Central memory CD8-positive, alpha-beta T cell (primary cell): ENCODE results near the gene CLASP1.
"Not testable (repeated sequence)": the region's sequence is repeated elsewhere in the genome, so short reads cannot be mapped to it uniquely, and the experiment has no call there.

ENCODE experiments used
- ATAC-seq: fragments of 150-1000 bp; cut with Tn5 transposase; replicated peaks from 2 replicates; pipeline ENCODE4 v1.10.0; 2022; ENCODE audit warnings: mild to moderate bottlenecking, moderate FRiP score, moderate number of reproducible peaks; ENCODE audit not compliant: poor library complexity, severe bottlenecking; ENCODE audit errors: extremely low read depth
- DNase-seq, 2 donors: peaks; one replicate each; pipeline ENCODE4 v3.0.0; 2021; ENCODE audit warnings: low spot score in 2 of 2
- H3K27ac Mint-ChIP-seq: one replicate; pipeline ENCODE4 v1.8.0; 2022; ENCODE audit warnings: low read depth, mild to moderate bottlenecking, moderate library complexity, mixed read lengths
- H3K27me3 Mint-ChIP-seq: one replicate; pipeline ENCODE4 v1.8.0; 2022; ENCODE audit warnings: mixed read lengths
- H3K36me3 Mint-ChIP-seq: one replicate; pipeline ENCODE4 v1.8.0; 2022; ENCODE audit warnings: mild to moderate bottlenecking, moderate library complexity, mixed read lengths; ENCODE audit not compliant: insufficient read depth
- H3K4me1 Mint-ChIP-seq: one replicate; pipeline ENCODE4 v1.8.0; 2022; ENCODE audit warnings: mixed read lengths
- H3K4me3 Mint-ChIP-seq: one replicate; pipeline ENCODE4 v1.8.0; 2022; ENCODE audit warnings: mild to moderate bottlenecking, moderate library complexity, mixed read lengths
- H3K9me3 Mint-ChIP-seq: one replicate; pipeline ENCODE4 v1.8.0; 2022; ENCODE audit warnings: mixed read lengths

The CLASP1 gene

GRCh38 chr2:121351521-121352318, 297.5 kb downstream of the CLASP1 start:
- Mint-ChIP-seq H3K4me3 (no peak overlapping the region), H3K27ac (no peak overlapping the region), H3K4me1 (no peaks in the 10 kb centered on the region), H3K27me3 (no peaks in the 10 kb centered on the region), H3K9me3 (no peaks in the 10 kb centered on the region), H3K36me3 (peaks cover 44% of the 10 kb centered on the region)
- DNase-seq (no peak), ATAC-seq (no peak)

- Mint-ChIP-seq H3K4me3 (no peak overlapping the region), H3K27me3 (no peaks in the 10 kb centered on the region), H3K27ac (no peak overlapping the region), H3K36me3 (peaks cover 48% of the 10 kb centered on the region), H3K9me3 (no peaks in the 10 kb centered on the region), H3K4me1 (no peaks in the 10 kb centered on the region)
- DNase-seq (no peak), ATAC-seq (no peak)
Observed at GRCh38 chr2:121350890-121351289, 298.4 kb downstream of the CLASP1 start.

GRCh38 chr2:121350402-121350775, 298.9 kb downstream of the CLASP1 start:
- Mint-ChIP-seq H3K4me1 (no peaks in the 10 kb centered on the region), H3K9me3 (no peaks in the 10 kb centered on the region), H3K27ac (no peak overlapping the region), H3K27me3 (no peaks in the 10 kb centered on the region), H3K36me3 (peaks cover 51% of the 10 kb centered on the region), H3K4me3 (no peak overlapping the region)
- ATAC-seq, result no peak
- no peak for DNase-seq

- H3K4me1 Mint-ChIP-seq, result no peaks in the 10 kb centered on the region
- H3K27ac Mint-ChIP-seq, result no peak overlapping the region
- no peaks in the 10 kb centered on the region for H3K9me3 Mint-ChIP-seq
Observed at GRCh38 chr2:121349721-121350401, 299.4 kb downstream of the CLASP1 start.

GRCh38 chr2:121348128-121348740, 301.0 kb downstream of the CLASP1 start:
- H3K27ac Mint-ChIP-seq, result no peak overlapping the region
- ATAC-seq, result no peak
- H3K4me1 Mint-ChIP-seq, result no peaks in the 10 kb centered on the region
- no peaks in the 10 kb centered on the region for H3K9me3 Mint-ChIP-seq
- H3K36me3 Mint-ChIP-seq, result peaks cover 51% of the 10 kb centered on the region
- DNase-seq, result no peak
- H3K27me3 Mint-ChIP-seq, result no peaks in the 10 kb centered on the region
- no peak overlapping the region for H3K4me3 Mint-ChIP-seq

More at GRCh38 chr2:121349721-121350401, 299.4 kb downstream of the CLASP1 start:
- Mint-ChIP-seq H3K27me3 (no peaks in the 10 kb centered on the region), H3K36me3 (peaks cover 52% of the 10 kb centered on the region), H3K4me3 (no peak overlapping the region)
- ATAC-seq (no peak), DNase-seq (no peak)

- Mint-ChIP-seq H3K36me3 (peaks cover 58% of the 10 kb centered on the region), H3K4me1 (no peaks in the 10 kb centered on the region), H3K27ac (no peak overlapping the region), H3K27me3 (no peaks in the 10 kb centered on the region), H3K9me3 (no peaks in the 10 kb centered on the region), H3K4me3 (no peak overlapping the region)
- DNase-seq (no peak), ATAC-seq (no peak)
Observed at GRCh38 chr2:121346859-121347258, 302.4 kb downstream of the CLASP1 start.

- H3K36me3 Mint-ChIP-seq, result peaks cover 57% of the 10 kb centered on the region
- H3K27ac Mint-ChIP-seq, result no peak overlapping the region
- no peaks in the 10 kb centered on the region for H3K4me1 Mint-ChIP-seq
- H3K9me3 Mint-ChIP-seq, result no peaks in the 10 kb centered on the region
- ATAC-seq, result no peak
- H3K27me3 Mint-ChIP-seq, result no peaks in the 10 kb centered on the region
- no peak overlapping the region for H3K4me3 Mint-ChIP-seq
- no peak for DNase-seq
Observed at GRCh38 chr2:121346407-121346806, 302.9 kb downstream of the CLASP1 start.

- H3K9me3 Mint-ChIP-seq, result no peaks in the 10 kb centered on the region
- DNase-seq, result no peak
- no peaks in the 10 kb centered on the region for H3K27me3 Mint-ChIP-seq
- ATAC-seq, result no peak
- no peak overlapping the region for H3K4me3 Mint-ChIP-seq
- H3K4me1 Mint-ChIP-seq, result peaks cover 2% of the 10 kb centered on the region
- H3K27ac Mint-ChIP-seq, result no peak overlapping the region
- peaks cover 58% of the 10 kb centered on the region for H3K36me3 Mint-ChIP-seq
Observed at GRCh38 chr2:121345887-121346286, 303.4 kb downstream of the CLASP1 start.

- ATAC-seq (no peak), DNase-seq (no peak)
- Mint-ChIP-seq H3K4me3 (no peak overlapping the region), H3K27me3 (no peaks in the 10 kb centered on the region), H3K27ac (no peak overlapping the region), H3K9me3 (no peaks in the 10 kb centered on the region), H3K4me1 (peaks cover 5% of the 10 kb centered on the region), H3K36me3 (peaks cover 65% of the 10 kb centered on the region)
Observed at GRCh38 chr2:121345101-121345500, 304.2 kb downstream of the CLASP1 start.

- ATAC-seq, H3K27ac Mint-ChIP-seq, H3K4me1 Mint-ChIP-seq, H3K27me3 Mint-ChIP-seq, DNase-seq, H3K4me3 Mint-ChIP-seq, H3K9me3 Mint-ChIP-seq: not testable (repeated sequence)
- peaks cover 69% of the 10 kb centered on the region for H3K36me3 Mint-ChIP-seq
Observed at GRCh38 chr2:121343828-121344399, 305.3 kb downstream of the CLASP1 start.

- Mint-ChIP-seq H3K9me3 (no peaks in the 10 kb centered on the region), H3K4me1 (peaks cover 5% of the 10 kb centered on the region), H3K27me3 (no peaks in the 10 kb centered on the region), H3K27ac (no peak overlapping the region), H3K36me3 (peaks cover 66% of the 10 kb centered on the region), H3K4me3 (no peak overlapping the region)
- ATAC-seq (no peak), DNase-seq (no peak)
Observed at GRCh38 chr2:121343191-121343590, 306.1 kb downstream of the CLASP1 start.

- H3K36me3 Mint-ChIP-seq, result peaks cover 63% of the 10 kb centered on the region
- no peak for ATAC-seq
- H3K9me3 Mint-ChIP-seq, result no peaks in the 10 kb centered on the region
- H3K27ac Mint-ChIP-seq, result peak overlapping the region; percentile 78
- H3K27me3 Mint-ChIP-seq, result no peaks in the 10 kb centered on the region
- H3K4me1 Mint-ChIP-seq, result peaks cover 5% of the 10 kb centered on the region
- DNase-seq, result no peak
- H3K4me3 Mint-ChIP-seq, result no peak overlapping the region
Observed at GRCh38 chr2:121342751-121343150, 306.5 kb downstream of the CLASP1 start.
